Measurements from ENCODE around the gene C7orf33.

DNA sequence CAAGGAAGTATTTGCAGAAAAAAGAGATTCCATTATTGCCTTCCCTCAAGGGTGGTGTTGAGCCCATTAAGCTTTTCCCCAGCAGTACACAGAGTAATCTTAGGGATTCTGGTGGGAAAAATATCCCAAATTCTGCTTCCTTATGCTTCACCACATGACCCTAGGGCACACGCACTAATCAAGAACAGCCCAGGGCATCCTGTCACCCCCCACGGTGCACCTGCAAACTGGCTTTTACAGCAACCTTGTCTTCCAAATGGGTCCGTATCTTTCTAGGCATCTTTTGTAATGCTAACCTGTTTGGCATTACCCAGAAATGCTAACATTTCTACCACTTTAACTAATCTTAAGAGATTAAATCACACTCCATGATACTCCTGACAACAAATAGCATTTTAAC is 926 bp upstream of the C7orf33 start:
- TF ChIP-seq, protein P1, sequence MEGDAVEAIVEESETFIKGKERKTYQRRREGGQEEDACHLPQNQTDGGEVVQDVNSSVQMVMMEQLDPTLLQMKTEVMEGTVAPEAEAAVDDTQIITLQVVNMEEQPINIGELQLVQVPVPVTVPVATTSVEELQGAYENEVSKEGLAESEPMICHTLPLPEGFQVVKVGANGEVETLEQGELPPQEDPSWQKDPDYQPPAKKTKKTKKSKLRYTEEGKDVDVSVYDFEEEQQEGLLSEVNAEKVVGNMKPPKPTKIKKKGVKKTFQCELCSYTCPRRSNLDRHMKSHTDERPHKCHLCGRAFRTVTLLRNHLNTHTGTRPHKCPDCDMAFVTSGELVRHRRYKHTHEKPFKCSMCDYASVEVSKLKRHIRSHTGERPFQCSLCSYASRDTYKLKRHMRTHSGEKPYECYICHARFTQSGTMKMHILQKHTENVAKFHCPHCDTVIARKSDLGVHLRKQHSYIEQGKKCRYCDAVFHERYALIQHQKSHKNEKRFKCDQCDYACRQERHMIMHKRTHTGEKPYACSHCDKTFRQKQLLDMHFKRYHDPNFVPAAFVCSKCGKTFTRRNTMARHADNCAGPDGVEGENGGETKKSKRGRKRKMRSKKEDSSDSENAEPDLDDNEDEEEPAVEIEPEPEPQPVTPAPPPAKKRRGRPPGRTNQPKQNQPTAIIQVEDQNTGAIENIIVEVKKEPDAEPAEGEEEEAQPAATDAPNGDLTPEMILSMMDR (IDR thresholded peaks at IDR 0.05; ENCODE audit: poor library complexity, severe bottlenecking) = no peak
- no peak for TF ChIP-seq EP300 (conservative IDR thresholded peaks at IDR 0.05; ENCODE audit: poor library complexity, severe bottlenecking)

All from neural cell (in vitro differentiated cells).